Neural progenitor cell (in vitro differentiated cells): ENCODE data around the gene RAE1. TPM values are rescaled to one million over a fixed set of nuclear protein-coding genes. Genes with fewer than 3 reads are reported as not detected.

Source experiments
- DNase-seq: peaks from one replicate; pipeline ENCODE4 v3.0.0-alpha.2; 2016; ENCODE audit warnings: low spot score
- H2AFZ ChIP-seq: fragments of 200-600 bp; sonication (generic); replicated peaks from 2 replicates; pipeline ENCODE4 v1.6.1; 2016; ENCODE audit warnings: antibody characterized with exemption
- H3F3A ChIP-seq: fragments of 200-600 bp; sonication (generic); 2 replicates; pipeline ENCODE4 v1.6.1; 2016; ENCODE audit warnings: antibody characterized with exemption, low read depth
- H3K27ac ChIP-seq: fragments of 200-600 bp; sonication (generic); 2 replicates; pipeline ENCODE4 v1.5.1; 2016; ENCODE audit warnings: mild to moderate bottlenecking
- H3K27me3 ChIP-seq: fragments of 200-600 bp; sonication (generic); 2 replicates; pipeline ENCODE4 v1.6.1; 2016; ENCODE audit warnings: mild to moderate bottlenecking, moderate library complexity
- H3K36me3 ChIP-seq: fragments of 200-600 bp; sonication (generic); 2 replicates; pipeline ENCODE4 v1.5.1; 2016
- H3K4me1 ChIP-seq: fragments of 200-600 bp; sonication (generic); 2 replicates; pipeline ENCODE4 v1.6.1; 2016; ENCODE audit warnings: mixed run types
- H3K4me2 ChIP-seq: fragments of 200-600 bp; sonication (generic); 2 replicates; pipeline ENCODE4 v1.6.1; 2016
- H3K4me3 ChIP-seq: fragments of 200-600 bp; sonication (generic); 2 replicates; pipeline ENCODE4 v1.5.1; 2016
- H3K79me2 ChIP-seq: fragments of 200-600 bp; sonication (generic); 2 replicates; pipeline ENCODE4 v1.6.1; 2016; ENCODE audit warnings: low read depth
- H3K9ac ChIP-seq: fragments of 200-600 bp; sonication (generic); 2 replicates; pipeline ENCODE4 v1.6.1; 2016
- H3K9me3 ChIP-seq: fragments of 200-600 bp; sonication (generic); 2 replicates; pipeline ENCODE4 v1.5.1; 2016; ENCODE audit warnings: low read depth
- H4K20me1 ChIP-seq: fragments of 200-600 bp; sonication (generic); 2 replicates; pipeline ENCODE4 v1.6.1; 2016; ENCODE audit warnings: low read depth
- H3K27ac Mint-ChIP-seq: 3 replicates; pipeline ENCODE4 v1.8.0; 2021; ENCODE audit warnings: mixed read lengths
- H3K27me3 Mint-ChIP-seq: 2 replicates; pipeline ENCODE4 v1.8.0; 2022; ENCODE audit warnings: low read depth, mild to moderate bottlenecking, inconsistent platforms, moderate library complexity, mixed read lengths; ENCODE audit not compliant: insufficient read depth
- H3K36me3 Mint-ChIP-seq: 3 replicates; pipeline ENCODE4 v1.8.0; 2021; ENCODE audit warnings: mixed read lengths
- H3K4me1 Mint-ChIP-seq: 3 replicates; pipeline ENCODE4 v1.8.0; 2021; ENCODE audit warnings: mixed read lengths
- H3K4me3 Mint-ChIP-seq: 3 replicates; pipeline ENCODE4 v1.8.0; 2021; ENCODE audit warnings: mild to moderate bottlenecking, moderate library complexity, mixed read lengths
- H3K9me3 Mint-ChIP-seq: 3 replicates; pipeline ENCODE4 v1.8.0; 2020; ENCODE audit warnings: mixed read lengths
- EZH2 ChIP-seq: fragments of 200-600 bp; sonication (generic); IDR thresholded peaks from 2 replicates; pipeline ENCODE4 v1.6.1; 2017; ENCODE audit warnings: antibody characterized with exemption, mild to moderate bottlenecking, moderate library complexity
- EZH2phosphoT487 ChIP-seq: fragments of 200-600 bp; sonication (generic); IDR thresholded peaks from 2 replicates; pipeline ENCODE4 v1.6.1; 2017; ENCODE audit warnings: antibody characterized with exemption
- total RNA-seq: library from RNA; depleted of rRNA; stranded (reverse); fragments of >200 nt; gene quantifications from 2 replicates; pipeline ENCODE4 v1.2.3, GENCODE V29; 2015; ENCODE audit warnings: low replicate concordance
- TF ChIP-seq, protein P1 (sequence below): fragments of 200-600 bp; sonication (generic); IDR thresholded peaks from 2 replicates; pipeline ENCODE4 v1.5.1; 2017; ENCODE audit warnings: antibody characterized with exemption, mild to moderate bottlenecking

The RAE1 gene
- total RNA-seq, 1 donor from 2014 or later: 77.6 TPM

DNA sequence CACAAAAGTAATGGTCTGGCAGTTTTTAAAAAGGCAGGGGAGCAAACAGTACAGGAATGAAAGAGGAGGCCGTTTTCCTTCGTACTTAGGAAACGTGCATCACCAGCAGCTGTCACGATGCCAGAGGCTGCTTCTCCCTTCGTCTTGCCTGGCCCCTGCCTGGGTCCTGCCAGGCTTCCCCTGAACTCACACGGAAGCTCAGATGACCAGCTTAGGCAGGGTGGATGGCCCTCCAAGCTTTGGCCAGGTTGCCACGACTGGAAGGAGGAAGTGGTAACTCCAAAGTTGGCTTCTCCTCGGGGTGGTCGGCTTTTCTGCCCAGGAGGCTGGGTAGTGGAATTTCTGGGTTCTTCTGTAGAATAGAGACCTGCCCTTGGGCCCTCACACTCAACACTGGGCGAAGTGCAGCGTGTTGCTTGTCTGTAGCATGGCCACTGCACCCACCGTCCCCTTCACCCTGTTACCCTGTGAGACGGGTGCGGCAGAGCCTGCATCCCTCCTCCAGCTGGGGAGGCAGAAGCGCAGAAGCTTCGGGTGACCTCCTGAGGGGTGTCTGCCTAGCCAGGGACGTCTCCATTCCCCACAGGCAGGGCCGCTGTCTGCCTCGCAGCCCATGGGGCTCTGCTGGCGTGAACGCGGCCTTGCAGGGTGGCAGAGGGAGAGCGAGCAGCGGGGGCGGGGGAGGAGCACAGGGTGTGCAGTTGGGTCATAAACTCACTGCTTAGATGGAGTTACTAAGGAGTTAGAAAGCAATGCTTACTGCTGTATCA is 21.7 kb downstream of the RAE1 start:
- Mint-ChIP-seq H3K9me3 (no peaks in the 10 kb centered on the region), H3K4me3 (no peak overlapping the region), H3K4me1 (no peaks in the 10 kb centered on the region), H3K36me3 (peaks cover 51% of the 10 kb centered on the region), H3K27ac (no peak overlapping the region), H3K27me3 (no peaks in the 10 kb centered on the region)
- TF ChIP-seq EZH2phosphoT487 (no peak), EZH2 (no peak)
- TF ChIP-seq, protein P1, sequence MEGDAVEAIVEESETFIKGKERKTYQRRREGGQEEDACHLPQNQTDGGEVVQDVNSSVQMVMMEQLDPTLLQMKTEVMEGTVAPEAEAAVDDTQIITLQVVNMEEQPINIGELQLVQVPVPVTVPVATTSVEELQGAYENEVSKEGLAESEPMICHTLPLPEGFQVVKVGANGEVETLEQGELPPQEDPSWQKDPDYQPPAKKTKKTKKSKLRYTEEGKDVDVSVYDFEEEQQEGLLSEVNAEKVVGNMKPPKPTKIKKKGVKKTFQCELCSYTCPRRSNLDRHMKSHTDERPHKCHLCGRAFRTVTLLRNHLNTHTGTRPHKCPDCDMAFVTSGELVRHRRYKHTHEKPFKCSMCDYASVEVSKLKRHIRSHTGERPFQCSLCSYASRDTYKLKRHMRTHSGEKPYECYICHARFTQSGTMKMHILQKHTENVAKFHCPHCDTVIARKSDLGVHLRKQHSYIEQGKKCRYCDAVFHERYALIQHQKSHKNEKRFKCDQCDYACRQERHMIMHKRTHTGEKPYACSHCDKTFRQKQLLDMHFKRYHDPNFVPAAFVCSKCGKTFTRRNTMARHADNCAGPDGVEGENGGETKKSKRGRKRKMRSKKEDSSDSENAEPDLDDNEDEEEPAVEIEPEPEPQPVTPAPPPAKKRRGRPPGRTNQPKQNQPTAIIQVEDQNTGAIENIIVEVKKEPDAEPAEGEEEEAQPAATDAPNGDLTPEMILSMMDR: no peak
- no peak overlapping the region for H2AFZ ChIP-seq
- H3K27me3 ChIP-seq: no peaks in the 10 kb centered on the region
- H4K20me1 ChIP-seq: peaks cover 15% of the 10 kb centered on the region
- H3K79me2 ChIP-seq: no peaks in the 10 kb centered on the region
- no peaks in the 10 kb centered on the region for H3K4me1 ChIP-seq
- no peak overlapping the region for H3K4me3 ChIP-seq
- no peak for DNase-seq
- no peaks in the 10 kb centered on the region for H3F3A ChIP-seq
- H3K9ac ChIP-seq: no peak overlapping the region
- H3K36me3 ChIP-seq: no peaks in the 10 kb centered on the region
- H3K4me2 ChIP-seq: no peak overlapping the region
- no peak overlapping the region for H3K27ac ChIP-seq
- H3K9me3 ChIP-seq: no peaks in the 10 kb centered on the region

GRCh38 chr20:57374343-57374930 is 23.4 kb downstream of the RAE1 start:
- Histone ChIP-seq H3K9ac (no peak overlapping the region), H3K79me2 (no peaks in the 10 kb centered on the region), H4K20me1 (peaks cover 15% of the 10 kb centered on the region), H3K36me3 (no peaks in the 10 kb centered on the region), H3K9me3 (no peaks in the 10 kb centered on the region), H3K27ac (no peak overlapping the region), H3F3A (peaks cover 2% of the 10 kb centered on the region), H3K4me3 (no peak overlapping the region), H3K4me1 (no peaks in the 10 kb centered on the region), H3K4me2 (no peak overlapping the region), H2AFZ (no peak overlapping the region), H3K27me3 (no peaks in the 10 kb centered on the region)
- Mint-ChIP-seq H3K36me3 (peaks cover 48% of the 10 kb centered on the region), H3K9me3 (no peaks in the 10 kb centered on the region), H3K4me3 (no peak overlapping the region), H3K27me3 (no peaks in the 10 kb centered on the region), H3K27ac (no peak overlapping the region), H3K4me1 (no peaks in the 10 kb centered on the region)
- DNase-seq: no peak
- TF ChIP-seq EZH2phosphoT487 (no peak), EZH2 (no peak)
- TF ChIP-seq, protein P1: no peak

- Histone ChIP-seq H3K4me3 (no peak overlapping the region), H3K27me3 (no peaks in the 10 kb centered on the region), H4K20me1 (peaks cover 15% of the 10 kb centered on the region), H3K9me3 (no peaks in the 10 kb centered on the region), H3K4me1 (no peaks in the 10 kb centered on the region), H3K36me3 (no peaks in the 10 kb centered on the region), H3K9ac (no peak overlapping the region), H3F3A (peaks cover 8% of the 10 kb centered on the region), H3K79me2 (no peaks in the 10 kb centered on the region), H2AFZ (no peak overlapping the region), H3K27ac (no peak overlapping the region), H3K4me2 (no peak overlapping the region)
- no peak for DNase-seq
- H3K4me1 Mint-ChIP-seq: no peaks in the 10 kb centered on the region
- H3K4me3 Mint-ChIP-seq: no peak overlapping the region
- no peak overlapping the region for H3K27ac Mint-ChIP-seq
- H3K36me3 Mint-ChIP-seq: peaks cover 43% of the 10 kb centered on the region
- no peaks in the 10 kb centered on the region for H3K9me3 Mint-ChIP-seq
- TF ChIP-seq EZH2 (no peak), EZH2phosphoT487 (no peak)
- TF ChIP-seq, protein P1: no peak
- H3K27me3 Mint-ChIP-seq: peaks cover under 1% of the 10 kb centered on the region
Observed at GRCh38 chr20:57374931-57375651, 24.0 kb downstream of the RAE1 start.
